HCT116 (cell line): ENCODE data around the gene KHK.

Experiments
- CEBPB ChIP-seq: IDR thresholded peaks from 2 replicates; pipeline ENCODE4 v1.6.1; 2012; ENCODE audit warnings: low read depth
- EGR1 ChIP-seq: IDR thresholded peaks from 2 replicates; pipeline ENCODE4 v1.6.1; 2012; ENCODE audit warnings: low read depth
- EZH2 ChIP-seq: fragments of 200-600 bp; sonication (generic); IDR thresholded peaks from 2 replicates; pipeline ENCODE4 v1.6.1; 2017; ENCODE audit warnings: antibody characterized with exemption, mixed run types
- EZH2phosphoT487 ChIP-seq: fragments of 200-600 bp; IDR thresholded peaks from 2 replicates; pipeline ENCODE4 v1.6.1; 2018; ENCODE audit warnings: antibody characterized with exemption, borderline replicate concordance
- POLR2A ChIP-seq: IDR thresholded peaks from 2 replicates; pipeline ENCODE4 v1.7.0; 2011; ENCODE audit warnings: borderline replicate concordance; ENCODE audit not compliant: insufficient read depth, insufficient read length; ENCODE audit errors: extremely low read depth
- POLR2AphosphoS5 ChIP-seq: IDR thresholded peaks from 2 replicates; pipeline ENCODE4 v1.6.1; 2011; ENCODE audit warnings: mild to moderate bottlenecking, low read depth, low read length, moderate library complexity
- RAD21 ChIP-seq: IDR thresholded peaks from 2 replicates; pipeline ENCODE4 v1.6.1; 2012; ENCODE audit warnings: low read depth, mild to moderate bottlenecking
- SIN3A ChIP-seq: IDR thresholded peaks from 2 replicates; pipeline ENCODE4 v1.6.1; 2012; ENCODE audit warnings: low read depth
- TCF7L2 ChIP-seq: IDR thresholded peaks from 2 replicates; pipeline ENCODE4 v1.7.0; 2011; ENCODE audit warnings: borderline replicate concordance, inconsistent platforms; ENCODE audit not compliant: insufficient read depth, insufficient read length; ENCODE audit errors: extremely low read depth
- ZNF274 ChIP-seq: fragments of 200-500 bp; sonication (Bioruptor generic); IDR thresholded peaks from 2 replicates; pipeline ENCODE4 v1.6.1; 2014; ENCODE audit warnings: mild to moderate bottlenecking, low read depth, low read length, inconsistent platforms
- TF ChIP-seq, protein P1 (sequence below), 3 experiments: fragments of 200-600 bp in 1 of 3; sonication (generic) in 1 of 3; IDR thresholded peaks in 2 of 3; conservative IDR thresholded peaks in 1 of 3; 2 replicates each; pipeline ENCODE4 v1.5.1; 2012 to 2017; ENCODE audit warnings: low read depth in 2 of 3, low read length in 2 of 3, antibody characterized with exemption in 1 of 3, borderline replicate concordance in 1 of 3, control low read depth in 1 of 3, mild to moderate bottlenecking in 1 of 3, mixed read lengths in 1 of 3, mixed run types in 1 of 3, moderate library complexity in 1 of 3; ENCODE audit not compliant: insufficient read depth in 1 of 3
- TF ChIP-seq, protein P2 (sequence below): IDR thresholded peaks from 2 replicates; pipeline ENCODE4 v1.6.1; 2011; ENCODE audit warnings: mild to moderate bottlenecking, low read length, moderate library complexity; ENCODE audit not compliant: insufficient replicate concordance; ENCODE audit errors: extremely low read depth
- TF ChIP-seq, protein P3 (sequence below): IDR thresholded peaks from 2 replicates; pipeline ENCODE4 v1.6.1; 2012

DNA sequence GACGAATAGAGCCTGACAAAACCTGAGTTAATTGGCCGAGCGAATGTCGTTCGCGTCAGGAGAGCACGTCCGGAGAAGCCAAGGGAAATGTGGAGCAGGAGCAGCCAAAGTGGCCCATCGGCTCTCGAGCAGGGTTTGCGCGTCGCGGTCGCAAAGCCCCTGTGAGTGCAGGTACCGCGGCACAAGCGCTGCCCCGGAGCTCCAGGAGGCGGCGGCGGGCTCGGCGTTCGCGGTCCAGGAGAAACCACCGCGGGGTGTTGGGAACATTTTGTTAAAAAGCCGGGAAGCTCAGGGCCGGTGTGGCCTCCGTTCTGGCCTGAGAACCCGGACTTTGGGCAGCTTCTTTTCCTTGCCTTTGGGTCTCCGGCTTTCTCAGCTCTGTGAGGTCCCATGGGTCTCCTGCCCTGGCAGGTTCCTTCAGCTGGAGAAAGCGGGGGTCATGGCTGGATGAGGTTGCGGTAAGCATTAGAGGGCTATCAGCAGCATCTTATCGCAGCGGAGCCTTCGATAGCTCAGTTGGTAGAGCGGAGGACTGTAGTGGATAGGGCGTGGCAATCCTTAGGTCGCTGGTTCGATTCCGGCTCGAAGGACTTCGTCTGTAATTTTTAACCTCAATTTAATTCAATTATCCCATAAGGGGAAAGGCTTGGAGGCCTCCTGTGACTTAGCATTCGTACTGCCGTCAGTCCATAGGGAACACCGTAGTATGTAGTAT lies 36.1 kb upstream of the KHK start:
- TF ChIP-seq EGR1 (no peak), EZH2 (no peak), POLR2AphosphoS5 (peak; percentile 64), CEBPB (no peak), EZH2phosphoT487 (no peak), TCF7L2 (peak; percentile 3), POLR2A (peak; percentile 71), RAD21 (no peak), ZNF274 (no peak), SIN3A (no peak)
- TF ChIP-seq, protein P1, sequence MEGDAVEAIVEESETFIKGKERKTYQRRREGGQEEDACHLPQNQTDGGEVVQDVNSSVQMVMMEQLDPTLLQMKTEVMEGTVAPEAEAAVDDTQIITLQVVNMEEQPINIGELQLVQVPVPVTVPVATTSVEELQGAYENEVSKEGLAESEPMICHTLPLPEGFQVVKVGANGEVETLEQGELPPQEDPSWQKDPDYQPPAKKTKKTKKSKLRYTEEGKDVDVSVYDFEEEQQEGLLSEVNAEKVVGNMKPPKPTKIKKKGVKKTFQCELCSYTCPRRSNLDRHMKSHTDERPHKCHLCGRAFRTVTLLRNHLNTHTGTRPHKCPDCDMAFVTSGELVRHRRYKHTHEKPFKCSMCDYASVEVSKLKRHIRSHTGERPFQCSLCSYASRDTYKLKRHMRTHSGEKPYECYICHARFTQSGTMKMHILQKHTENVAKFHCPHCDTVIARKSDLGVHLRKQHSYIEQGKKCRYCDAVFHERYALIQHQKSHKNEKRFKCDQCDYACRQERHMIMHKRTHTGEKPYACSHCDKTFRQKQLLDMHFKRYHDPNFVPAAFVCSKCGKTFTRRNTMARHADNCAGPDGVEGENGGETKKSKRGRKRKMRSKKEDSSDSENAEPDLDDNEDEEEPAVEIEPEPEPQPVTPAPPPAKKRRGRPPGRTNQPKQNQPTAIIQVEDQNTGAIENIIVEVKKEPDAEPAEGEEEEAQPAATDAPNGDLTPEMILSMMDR (IDR thresholded peaks at IDR 0.05 in 2 of 3, conservative IDR thresholded peaks at IDR 0.05 in 1 of 3; ENCODE audit: borderline replicate concordance in 1 of 3, insufficient read depth in 1 of 3, low read depth in 2 of 3, low read length in 2 of 3) = peak in 2 of 3 experiments; percentile 30 to 51; a peak in 4 of 6 replicates
- TF ChIP-seq, protein P2, sequence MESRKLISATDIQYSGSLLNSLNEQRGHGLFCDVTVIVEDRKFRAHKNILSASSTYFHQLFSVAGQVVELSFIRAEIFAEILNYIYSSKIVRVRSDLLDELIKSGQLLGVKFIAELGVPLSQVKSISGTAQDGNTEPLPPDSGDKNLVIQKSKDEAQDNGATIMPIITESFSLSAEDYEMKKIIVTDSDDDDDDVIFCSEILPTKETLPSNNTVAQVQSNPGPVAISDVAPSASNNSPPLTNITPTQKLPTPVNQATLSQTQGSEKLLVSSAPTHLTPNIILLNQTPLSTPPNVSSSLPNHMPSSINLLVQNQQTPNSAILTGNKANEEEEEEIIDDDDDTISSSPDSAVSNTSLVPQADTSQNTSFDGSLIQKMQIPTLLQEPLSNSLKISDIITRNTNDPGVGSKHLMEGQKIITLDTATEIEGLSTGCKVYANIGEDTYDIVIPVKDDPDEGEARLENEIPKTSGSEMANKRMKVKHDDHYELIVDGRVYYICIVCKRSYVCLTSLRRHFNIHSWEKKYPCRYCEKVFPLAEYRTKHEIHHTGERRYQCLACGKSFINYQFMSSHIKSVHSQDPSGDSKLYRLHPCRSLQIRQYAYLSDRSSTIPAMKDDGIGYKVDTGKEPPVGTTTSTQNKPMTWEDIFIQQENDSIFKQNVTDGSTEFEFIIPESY = peak; percentile 71
- TF ChIP-seq, protein P3, sequence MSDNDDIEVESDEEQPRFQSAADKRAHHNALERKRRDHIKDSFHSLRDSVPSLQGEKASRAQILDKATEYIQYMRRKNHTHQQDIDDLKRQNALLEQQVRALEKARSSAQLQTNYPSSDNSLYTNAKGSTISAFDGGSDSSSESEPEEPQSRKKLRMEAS = no peak
